Gastroesophageal sphincter (tissue), 3 donors: Measurements from ENCODE around the gene PNPLA7.

Source experiments
- CTCF ChIP-seq, 4 experiments: fragments of 200-600 bp in 2 of 4; fragments of 450-650 bp in 2 of 4; sonication (generic) in 1 of 4; IDR thresholded peaks; one replicate each; pipeline ENCODE4 v1.5.1; 2017 to 2019; ENCODE audit warnings: antibody characterized with exemption in 4 of 4, mild to moderate bottlenecking in 2 of 4, moderate library complexity in 2 of 4
- EP300 ChIP-seq: sonication (generic); formaldehyde crosslinking; IDR thresholded peaks from one replicate; pipeline ENCODE4 v1.6.1; 2017; ENCODE audit warnings: antibody characterized with exemption, mild to moderate bottlenecking
- POLR2A ChIP-seq, 2 donors: fragments of 450-650 bp; IDR thresholded peaks; one replicate each; pipeline ENCODE4 v1.6.1; 2017; ENCODE audit warnings: antibody characterized with exemption in 2 of 2, mild to moderate bottlenecking in 2 of 2, moderate library complexity in 1 of 2
- POLR2AphosphoS5 ChIP-seq: sonication (generic); formaldehyde crosslinking; IDR thresholded peaks from one replicate; pipeline ENCODE4 v1.6.1; 2017; ENCODE audit warnings: antibody characterized with exemption

GRCh38 chr9:137435381-137435891 lies 114.8 kb downstream of the PNPLA7 start:
- TF ChIP-seq POLR2A (IDR thresholded peaks at IDR 0.05) (no peak), CTCF (IDR thresholded peaks at IDR 0.05) (no peak), POLR2AphosphoS5 (no peak), EP300 (no peak)
